SK-N-SH (cell line): ENCODE results near the gene MYO16. TPM values are rescaled to one million over a fixed set of nuclear protein-coding genes. Genes with fewer than 3 reads are reported as not detected.

Experiments
- CTCF ChIA-PET: fragments of 300-600, 350-600 bp; formaldehyde crosslinking; extraction: SDS; loops from one replicate; lab custom pipeline; 2021; lab: Yijun Ruan, JAX
- POLR2A ChIA-PET: fragments of 350-600 bp; sonication (Branson Sonifier 250); formaldehyde crosslinking; extraction: SDS; loops from one replicate; lab custom pipeline; 2020; ENCODE audit warnings: antibody characterized with exemption, inconsistent platforms; lab: Yijun Ruan, JAX
- DNase-seq: peaks from one replicate; pipeline ENCODE4 v3.0.0; 2012
- H2AFZ ChIP-seq: fragments of 200-600 bp; sonication (generic); 2 replicates; pipeline ENCODE4 v1.8.1; 2016; ENCODE audit warnings: antibody characterized with exemption, mild to moderate bottlenecking, low read depth
- H3F3A ChIP-seq: fragments of 200-600 bp; sonication (generic); replicated peaks from 2 replicates; pipeline ENCODE3; 2016; ENCODE audit warnings: antibody characterized with exemption, mild to moderate bottlenecking; ENCODE audit not compliant: insufficient read depth
- H3K27ac ChIP-seq, 2 experiments: fragments of 200-500 bp in 1 of 2; fragments of 200-600 bp in 1 of 2; sonication (Bioruptor generic) in 1 of 2; sonication (generic), shearing (Covaris generic) in 1 of 2; 2 replicates each; pipeline versions ENCODE4 v1.5.1 to v1.6.1; 2014 to 2016; ENCODE audit warnings: low read depth in 2 of 2, inconsistent platforms in 1 of 2, low read length in 1 of 2, mild to moderate bottlenecking in 1 of 2, mixed read lengths in 1 of 2
- H3K27me3 ChIP-seq: fragments of 200-600 bp; sonication (generic), shearing (Covaris generic); 2 replicates; pipeline ENCODE4 v1.6.1; 2016; ENCODE audit warnings: mixed run types; ENCODE audit not compliant: insufficient read depth
- H3K36me3 ChIP-seq, 2 experiments: fragments of 200-500 bp in 1 of 2; fragments of 200-600 bp in 1 of 2; sonication (Bioruptor generic) in 1 of 2; sonication (generic) in 1 of 2; replicated peaks in 1 of 2; 2 replicates each; pipeline versions ENCODE3 to v1.5.1; 2014 to 2016; ENCODE audit warnings: low read length in 1 of 2, mild to moderate bottlenecking in 1 of 2; ENCODE audit not compliant: insufficient read depth in 2 of 2, control insufficient read depth in 1 of 2
- H3K4me1 ChIP-seq, 2 experiments: fragments of 200-500 bp in 1 of 2; fragments of 200-600 bp in 1 of 2; sonication (Bioruptor generic) in 1 of 2; sonication (generic), shearing (Covaris generic) in 1 of 2; 2 replicates each; pipeline versions ENCODE4 v1.5.1 to v1.6.1; 2014 to 2016; ENCODE audit warnings: low read depth in 1 of 2, low read length in 1 of 2, mixed run types in 1 of 2; ENCODE audit not compliant: insufficient read depth in 2 of 2, control insufficient read depth in 1 of 2
- H3K4me2 ChIP-seq: fragments of 200-600 bp; sonication (generic), shearing (Covaris generic); 2 replicates; pipeline ENCODE4 v1.6.1; 2017; ENCODE audit warnings: mixed run types
- H3K4me3 ChIP-seq, 2 experiments: fragments of 200-500 bp in 1 of 2; fragments of 200-600 bp in 1 of 2; sonication (Bioruptor generic) in 1 of 2; sonication (generic), shearing (Covaris generic) in 1 of 2; 2 replicates each; pipeline versions ENCODE4 v1.5.1 to v1.8.1; 2014 to 2016; ENCODE audit warnings: low read depth in 2 of 2, inconsistent platforms in 1 of 2, low read length in 1 of 2, mild to moderate bottlenecking in 1 of 2, mixed read lengths in 1 of 2, moderate library complexity in 1 of 2
- H3K79me2 ChIP-seq: fragments of 200-600 bp; sonication (generic); 2 replicates; pipeline ENCODE4 v1.8.1; 2017; ENCODE audit warnings: mild to moderate bottlenecking; ENCODE audit not compliant: insufficient read depth
- H3K9ac ChIP-seq: fragments of 200-600 bp; sonication (generic); 2 replicates; pipeline ENCODE4 v1.6.1; 2017; ENCODE audit warnings: mixed run types
- H3K9me2 ChIP-seq: fragments of 200-600 bp; sonication (generic); 2 replicates; pipeline ENCODE4 v1.6.1; 2017; ENCODE audit warnings: mixed run types
- H3K9me3 ChIP-seq: fragments of 200-600 bp; sonication (generic); 2 replicates; pipeline ENCODE4 v1.6.1; 2017; ENCODE audit warnings: mixed run types, mild to moderate bottlenecking, moderate library complexity
- H4K20me1 ChIP-seq: fragments of 200-600 bp; sonication (generic); 2 replicates; pipeline ENCODE4 v1.6.1; 2017; ENCODE audit warnings: mild to moderate bottlenecking, mixed run types; ENCODE audit not compliant: insufficient read depth
- CHD2 ChIP-seq: fragments of 150-350 bp; IDR thresholded peaks from 2 replicates; pipeline ENCODE4 v1.6.1; 2018; ENCODE audit warnings: low read length; ENCODE audit not compliant: partially characterized antibody
- CTCF ChIP-seq: fragments of 200-600 bp; sonication (generic); IDR thresholded peaks from 2 replicates; pipeline ENCODE4 v1.6.1; 2017; ENCODE audit warnings: antibody characterized with exemption, mild to moderate bottlenecking, moderate library complexity
- EP300 ChIP-seq, 2 experiments: IDR thresholded peaks; 2 replicates each; pipeline versions ENCODE4 v1.4.0 to v1.6.1; 2012; ENCODE audit warnings: borderline replicate concordance in 1 of 2, low read depth in 1 of 2, low read length in 1 of 2
- MAX ChIP-seq: IDR thresholded peaks from 2 replicates; pipeline ENCODE4 v1.4.0; 2012; ENCODE audit warnings: low read depth
- NFIC ChIP-seq: IDR thresholded peaks from 2 replicates; pipeline ENCODE4 v1.4.0; 2012; ENCODE audit warnings: borderline replicate concordance
- REST ChIP-seq: IDR thresholded peaks from 2 replicates; pipeline ENCODE4 v1.6.1; 2012; ENCODE audit warnings: mild to moderate bottlenecking, low read depth, low read length, moderate library complexity
- TCF12 ChIP-seq: IDR thresholded peaks from 2 replicates; pipeline ENCODE4 v1.4.0; 2012
- USF1 ChIP-seq: IDR thresholded peaks from 2 replicates; pipeline ENCODE4 v1.4.0; 2012; ENCODE audit warnings: low read depth, borderline replicate concordance
- USF2 ChIP-seq: fragments of 150-350 bp; IDR thresholded peaks from 2 replicates; pipeline ENCODE4 v1.6.1; 2017; ENCODE audit warnings: antibody characterized with exemption, low read length, low read depth, borderline replicate concordance
- ZBTB33 ChIP-seq: IDR thresholded peaks from 2 replicates; pipeline ENCODE4 v1.4.0; 2012; ENCODE audit warnings: low read depth, borderline replicate concordance
- WGBS: methylation state at CpG from one replicate; pipeline ENCODE4 v1.1.6; 2017; ENCODE audit warnings: low lambda C conversion rate; 5-methylcytosine and 5-hydroxymethylcytosine counted together
- polyA plus RNA-seq, 3 experiments: library from polyadenylated mRNA; depleted of rRNA; stranded (reverse); fragments of >200 nt; gene quantifications; 2 replicates each; pipeline ENCODE4 v1.2.3, GENCODE V29; 2012

Gene MYO16
- polyA plus RNA-seq, 1 of the 3 experiments (the other 2 are of a cell fraction): 0.07 TPM

- Histone ChIP-seq H3K36me3 (no peaks in the 10 kb centered on the region), H3F3A (no peaks in the 10 kb centered on the region), H4K20me1 (no peaks in the 10 kb centered on the region), H3K9me2 (no peaks in the 10 kb centered on the region), H3K4me2 (no peak overlapping the region), H3K79me2 (no peaks in the 10 kb centered on the region), H3K27me3 (no peaks in the 10 kb centered on the region), H3K9me3 (no peaks in the 10 kb centered on the region), H3K4me1 (no peaks in the 10 kb centered on the region; a peak in 2 of 4 replicates), H3K4me3 (no peak overlapping the region), H3K27ac (no peak overlapping the region), H2AFZ (no peak overlapping the region), H3K9ac (no peak overlapping the region)
- 79% methylated on average over 10 of the region's 10 CpGs for WGBS
- ChIA-PET POLR2A (no interaction called here), CTCF (no interaction called here)
- DNase-seq: no peak
- TF ChIP-seq EP300 (IDR thresholded peaks at IDR 0.05; ENCODE audit: borderline replicate concordance in 1 of 2, low read depth in 1 of 2, low read length in 1 of 2): no peak
- no peak for TF ChIP-seq NFIC
- no peak for TF ChIP-seq MAX
- TF ChIP-seq CHD2: no peak
These were observed 355.8 kb downstream of the MYO16 start for GRCh38 chr13:108985166-108985565.

GRCh38 chr13:108987517-108987916 lies 358.1 kb downstream of the MYO16 start:
- Histone ChIP-seq H3K27ac (no peak overlapping the region), H2AFZ (no peak overlapping the region), H3K36me3 (no peaks in the 10 kb centered on the region), H4K20me1 (no peaks in the 10 kb centered on the region), H3F3A (no peaks in the 10 kb centered on the region), H3K9ac (no peak overlapping the region), H3K4me3 (no peak overlapping the region), H3K9me2 (no peaks in the 10 kb centered on the region), H3K4me2 (no peak overlapping the region), H3K4me1 (no peaks in the 10 kb centered on the region; a peak in 1 of 4 replicates), H3K79me2 (no peaks in the 10 kb centered on the region), H3K27me3 (no peaks in the 10 kb centered on the region), H3K9me3 (no peaks in the 10 kb centered on the region)
- POLR2A ChIA-PET: interaction anchor here (0.6 kb wide), 1 partner anchor 1540 kb away, joined by 4 read pairs; no protein-coding TSS in a partner anchor
- TF ChIP-seq USF2 (no peak), ZBTB33 (no peak), CTCF (no peak), USF1 (no peak), TCF12 (no peak), REST (no peak)
- no peak for DNase-seq
- CTCF ChIA-PET: no interaction called here
- 52% methylated on average over 3 of the region's 4 CpGs for WGBS
